ENCODE measurements around the gene CUEDC2. TPM values are rescaled to one million over a fixed set of nuclear protein-coding genes. Genes with fewer than 3 reads are reported as not detected.

Gene CUEDC2
- total RNA-seq, 4 donors from 2014 or later: 61.4 to 84.3 (median 67.5) TPM

- WGBS, 2 donors (ENCODE audit: low coverage in 1 of 2): 0% methylated on average over 1 to 11 of the region's 35 CpGs
Observed at GRCh38 chr10:102394801-102395399, 37.5 kb downstream of the CUEDC2 start.

DNA sequence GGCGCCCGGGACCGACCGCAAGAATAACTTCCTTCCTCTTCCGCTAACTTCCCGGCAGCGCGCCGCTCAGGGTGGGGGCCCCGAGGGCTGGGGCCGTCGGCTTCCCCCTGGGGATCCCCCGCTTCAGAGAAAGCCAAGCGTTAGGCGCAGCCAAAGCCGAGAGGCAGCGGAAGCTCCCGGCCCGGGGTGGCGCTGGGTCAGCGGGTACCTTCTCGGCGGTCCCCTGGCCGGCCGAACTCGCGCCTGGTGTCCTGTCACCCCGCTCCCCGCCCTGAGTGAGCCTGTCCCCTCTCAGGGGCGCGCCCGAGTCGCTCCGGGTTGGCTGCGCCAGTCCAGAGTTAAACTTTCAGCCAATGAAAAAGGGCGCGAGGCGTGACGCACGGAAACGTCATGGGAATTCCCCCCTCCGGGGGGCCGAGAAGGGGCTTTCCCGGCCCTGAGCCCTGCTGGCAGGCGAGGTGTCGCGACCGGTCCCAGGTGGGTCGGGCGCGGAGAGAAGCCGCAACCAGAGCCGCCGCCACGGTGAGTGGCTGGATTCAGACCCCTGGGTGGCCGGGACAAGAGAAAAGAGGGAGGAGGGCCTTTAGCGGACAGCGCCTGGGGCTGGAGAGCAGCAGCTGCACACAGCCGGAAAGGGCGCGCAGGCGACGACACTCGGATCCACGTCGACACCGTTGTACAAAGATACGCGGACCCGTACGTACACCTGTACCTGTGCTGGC lies 38.1 kb downstream of the CUEDC2 start:
- Histone ChIP-seq H3K27me3 (no peaks in the 10 kb centered on the region), H3K4me3 (peak overlapping the region; percentile 48 to 73), H3K4me1 (peaks cover 0 to 54% (median 24%) of the 10 kb centered on the region in 3 donors), H3K36me3 (peaks cover 0 to 21% of the 10 kb centered on the region in 2 donors), H3K27ac (peak overlapping the region; percentile 86 to 98 (median 94)), H3K9me3 (no peaks in the 10 kb centered on the region)
- WGBS, 2 donors (ENCODE audit: low coverage in 1 of 2): 0% methylated on average over 7 of the region's 71 CpGs; no CpG with 5 or more reads in 1 of the 2 donors
- TF ChIP-seq CTCF (IDR thresholded peaks at IDR 0.05): peak in 2 of 4 experiments; percentile 98 to 99
- TF ChIP-seq POLR2AphosphoS5 (IDR thresholded peaks at IDR 0.05): peak; percentile 77
- no peak for TF ChIP-seq EP300 (IDR thresholded peaks at IDR 0.05)
- peak; percentile 76 to 79 for TF ChIP-seq POLR2A (IDR thresholded peaks at IDR 0.05)
- ATAC-seq: peak; percentile 92

More at GRCh38 chr10:102394801-102395399, 37.5 kb downstream of the CUEDC2 start:
- H3K4me1 ChIP-seq: peaks cover 0 to 60% (median 28%) of the 10 kb centered on the region in 3 donors
- H3K36me3 ChIP-seq: peaks cover 0 to 21% of the 10 kb centered on the region in 2 donors
- peak overlapping the region; percentile 86 to 98 (median 94) for H3K27ac ChIP-seq
- no peak for ATAC-seq
- H3K4me3 ChIP-seq: peak overlapping the region; percentile 48 to 73
- no peaks in the 10 kb centered on the region for H3K9me3 ChIP-seq
- TF ChIP-seq EP300 (IDR thresholded peaks at IDR 0.05) (no peak), POLR2AphosphoS5 (IDR thresholded peaks at IDR 0.05) (no peak), POLR2A (IDR thresholded peaks at IDR 0.05) (no peak), CTCF (IDR thresholded peaks at IDR 0.05) (no peak)
- H3K27me3 ChIP-seq: no peaks in the 10 kb centered on the region

- H3K27me3 ChIP-seq: no peaks in the 10 kb centered on the region
- no peak for ATAC-seq
- no peaks in the 10 kb centered on the region for H3K9me3 ChIP-seq
- WGBS, 2 donors (ENCODE audit: low coverage in 1 of 2): 36 to 49% methylated on average over 12 to 19 of the region's 30 CpGs
- TF ChIP-seq POLR2AphosphoS5 (IDR thresholded peaks at IDR 0.05) (no peak), CTCF (IDR thresholded peaks at IDR 0.05) (peak in 2 of 4 experiments; percentile 96 to 98), EP300 (IDR thresholded peaks at IDR 0.05) (no peak), POLR2A (IDR thresholded peaks at IDR 0.05) (no peak)
- peaks cover 0 to 47% (median 17%) of the 10 kb centered on the region in 3 donors for H3K4me1 ChIP-seq
- peak overlapping the region; percentile 48 to 73 for H3K4me3 ChIP-seq
- H3K27ac ChIP-seq: peak overlapping the region; percentile 86 to 98 (median 94)
- H3K36me3 ChIP-seq: peaks cover 0 to 19% of the 10 kb centered on the region in 2 donors
Observed at GRCh38 chr10:102393411-102394078, 38.8 kb downstream of the CUEDC2 start.

- no peak for ATAC-seq
- 90 to 95% methylated on average over 2 to 4 of the region's 5 CpGs for WGBS, 2 donors (ENCODE audit: low coverage in 1 of 2)
- Histone ChIP-seq H3K4me1 (peaks cover 0 to 35% (median 16%) of the 10 kb centered on the region in 3 donors), H3K9me3 (no peaks in the 10 kb centered on the region), H3K27me3 (no peaks in the 10 kb centered on the region), H3K27ac (no peak overlapping the region), H3K36me3 (peaks cover 0 to 6% of the 10 kb centered on the region in 2 donors), H3K4me3 (no peak overlapping the region)
- no peak for TF ChIP-seq CTCF (IDR thresholded peaks at IDR 0.05)
- TF ChIP-seq EP300 (IDR thresholded peaks at IDR 0.05): no peak
- no peak for TF ChIP-seq POLR2A (IDR thresholded peaks at IDR 0.05)
- no peak for TF ChIP-seq POLR2AphosphoS5 (IDR thresholded peaks at IDR 0.05)
Observed at GRCh38 chr10:102392306-102392705, 40.1 kb downstream of the CUEDC2 start.

Data from gastroesophageal sphincter (tissue), 4 donors.